Cardiac fibroblast (primary cell): ENCODE results near the gene ZDHHC1.

ENCODE experiments used
- DNase-seq, 2 donors: peaks; one replicate each; pipeline versions ENCODE4 v3.0.0 to v3.0.0-alpha.2; 2010; ENCODE audit warnings: low read depth in 2 of 2
- H3K4me3 ChIP-seq, 2 donors: replicated peaks in 1 of 2; 1 replicate in 1 of 2; 2 replicates in 1 of 2; pipeline ENCODE4 v1.5.1; 2011; ENCODE audit warnings: low read depth in 2 of 2, low read length in 2 of 2, mild to moderate bottlenecking in 2 of 2, moderate library complexity in 1 of 2
- CTCF ChIP-seq: IDR thresholded peaks from one replicate; pipeline ENCODE4 v1.5.1; 2011; ENCODE audit warnings: low read depth, mild to moderate bottlenecking, low read length, inconsistent platforms

ZDHHC1 gene

DNA sequence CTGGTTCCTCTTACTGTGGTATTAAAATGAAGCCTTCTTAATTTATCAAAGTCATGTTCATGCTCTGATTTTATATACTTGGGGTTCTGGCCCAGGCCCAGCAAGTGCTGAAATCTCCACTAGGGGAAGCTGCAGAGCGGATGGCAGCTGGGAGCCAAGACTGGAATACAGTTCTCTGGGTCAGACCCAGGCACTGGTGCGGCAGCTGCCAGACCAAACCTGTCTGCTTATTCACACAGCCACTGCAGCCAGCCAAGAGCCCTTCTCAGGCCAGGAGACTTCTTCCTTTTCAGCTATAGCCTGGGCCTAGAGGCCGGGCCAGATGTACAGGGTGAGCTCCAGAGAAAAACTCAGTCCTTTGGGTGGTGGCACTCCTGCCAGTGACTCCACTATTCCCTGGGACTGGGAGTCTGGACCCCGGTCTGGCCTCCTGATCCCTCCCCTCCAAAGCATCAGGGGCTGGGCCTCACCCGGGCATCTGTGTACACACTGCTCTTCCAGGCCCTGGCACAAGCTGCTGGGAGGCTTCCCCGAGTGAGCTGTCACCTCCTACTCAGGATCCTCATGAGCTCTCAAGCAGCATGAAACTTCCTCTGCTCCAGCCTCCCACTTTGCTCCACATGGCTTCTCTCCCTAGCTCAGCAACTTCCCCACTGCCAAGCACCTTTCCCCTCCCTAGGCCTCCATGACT is 40.3 kb upstream of the ZDHHC1 start:
- peak; percentile 57 to 82 for DNase-seq
- TF ChIP-seq CTCF = peak; percentile 65
- no peak overlapping the region for H3K4me3 ChIP-seq

GRCh38 chr16:67454852-67455251 is 38.6 kb upstream of the ZDHHC1 start:
- TF ChIP-seq CTCF = no peak
- H3K4me3 ChIP-seq = no peak overlapping the region
- DNase-seq = no peak

DNA sequence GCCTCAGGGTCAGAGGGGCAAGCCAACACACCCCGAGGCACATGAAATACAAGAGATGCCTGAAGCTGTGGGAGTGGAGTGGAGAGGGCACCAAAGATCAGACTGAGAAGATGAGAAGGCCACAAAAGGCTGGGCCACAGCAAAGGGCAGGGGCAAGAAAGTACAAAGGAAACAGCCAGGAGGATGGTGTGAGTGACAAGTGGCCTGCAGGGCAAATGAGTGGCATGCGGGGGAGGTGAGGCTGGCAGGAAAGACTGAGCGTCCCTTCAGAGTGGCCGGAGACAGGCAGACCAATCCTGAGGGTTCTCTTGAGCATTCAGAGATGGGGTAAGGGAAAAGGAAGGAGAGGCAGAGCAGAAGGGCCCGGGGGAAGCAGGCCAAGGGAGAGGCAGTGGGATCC is 37.8 kb upstream of the ZDHHC1 start:
- DNase-seq = no peak
- TF ChIP-seq CTCF = no peak

DNA sequence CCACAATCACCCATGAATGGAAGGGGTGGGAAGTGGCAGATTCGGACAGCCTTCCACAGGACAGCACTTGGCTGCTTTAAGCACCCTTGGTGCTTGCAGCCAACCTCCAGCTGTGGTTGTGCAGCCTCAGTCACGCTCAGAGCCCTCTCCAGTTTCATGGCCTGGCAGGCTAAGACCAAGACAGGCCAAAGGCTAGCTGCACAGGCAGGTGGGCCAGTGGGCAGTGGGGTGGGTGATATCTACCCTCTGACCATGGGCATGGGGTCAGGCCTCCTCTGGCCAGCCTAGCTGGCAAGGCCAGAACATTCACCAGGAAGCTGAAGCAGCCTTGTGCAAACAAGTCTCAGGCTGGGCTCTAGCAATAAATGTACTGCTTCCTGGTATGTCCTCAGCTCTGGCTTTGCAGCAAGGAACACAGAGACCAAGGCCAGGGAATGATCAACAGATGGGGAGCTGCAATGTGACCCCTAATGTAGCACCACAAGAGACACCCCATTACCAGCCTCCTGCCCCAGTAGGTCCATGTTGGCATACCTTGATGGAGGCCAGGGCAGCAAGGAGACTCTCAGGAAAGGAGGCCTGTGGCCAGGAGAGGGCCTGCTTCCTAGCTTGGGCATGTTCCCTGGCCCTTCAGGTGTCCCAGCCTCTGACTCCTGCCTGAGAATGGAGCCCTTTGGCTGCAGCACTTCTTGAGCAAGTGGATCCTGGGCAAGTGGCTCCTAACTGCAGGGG is 35.6 kb upstream of the ZDHHC1 start:
- no peak for TF ChIP-seq CTCF
- no peak for DNase-seq
- H3K4me3 ChIP-seq = no peak overlapping the region

More for the DNA sequence above, 37.8 kb upstream of the ZDHHC1 start:
- H3K4me3 ChIP-seq = no peak overlapping the region

- no peak for TF ChIP-seq CTCF
- no peak overlapping the region for H3K4me3 ChIP-seq
- no peak for DNase-seq
Measured at GRCh38 chr16:67451061-67451703, 34.9 kb upstream of the ZDHHC1 start.

DNA sequence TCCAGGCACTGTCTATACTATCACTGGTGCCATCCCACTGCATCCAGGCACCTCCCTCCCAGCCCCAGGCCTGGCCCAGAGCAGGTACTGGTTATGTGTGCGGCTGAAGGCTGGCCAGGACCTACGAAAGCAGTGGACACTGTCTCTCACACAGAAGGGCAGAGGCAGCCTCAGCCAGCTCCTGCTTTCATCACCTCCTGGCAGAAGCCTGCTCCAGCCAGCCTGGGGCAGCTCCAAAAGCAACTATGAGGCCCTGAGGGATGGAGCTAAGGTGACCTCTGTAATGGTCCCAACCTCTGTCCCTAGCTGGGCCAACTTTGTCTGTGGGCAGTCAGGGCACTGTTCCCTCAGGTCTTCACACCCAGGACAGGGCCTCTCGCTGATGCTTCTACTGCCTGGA is 33.5 kb upstream of the ZDHHC1 start:
- DNase-seq = no peak
- H3K4me3 ChIP-seq = no peak overlapping the region
- no peak for TF ChIP-seq CTCF
